Trophoblast cell (in vitro differentiated cells and primary cell): ENCODE data around the gene ZNF320.
A peak's percentile ranks its signal among the peaks of the same experiment; 100 is the strongest.
"Not testable (repeated sequence)": the region's sequence is repeated elsewhere in the genome, so short reads cannot be mapped to it uniquely, and the experiment has no call there.

Experiments
- DNase-seq, 2 donors: peaks; one replicate each; pipeline ENCODE4 v3.0.0-alpha.2; 2016
- H2AFZ ChIP-seq: 2 replicates; pipeline ENCODE4 v1.6.1; 2013; ENCODE audit warnings: low read length, moderate library complexity, mild to moderate bottlenecking; ENCODE audit not compliant: insufficient read depth, poor library complexity
- H2AK5ac ChIP-seq: 2 replicates; pipeline ENCODE4 v1.6.1; 2013; ENCODE audit warnings: mild to moderate bottlenecking, low read length
- H2BK120ac ChIP-seq: 2 replicates; pipeline ENCODE4 v1.6.1; 2013; ENCODE audit warnings: low read length, mild to moderate bottlenecking, moderate library complexity; ENCODE audit not compliant: insufficient read depth, poor library complexity
- H2BK12ac ChIP-seq: 2 replicates; pipeline ENCODE4 v1.6.1; 2013; ENCODE audit warnings: mild to moderate bottlenecking, low read length, moderate library complexity
- H2BK5ac ChIP-seq: 2 replicates; pipeline ENCODE4 v1.6.1; 2013; ENCODE audit warnings: low read length, low read depth, moderate library complexity, mild to moderate bottlenecking; ENCODE audit not compliant: poor library complexity
- H3K14ac ChIP-seq: 2 replicates; pipeline ENCODE4 v1.6.1; 2013; ENCODE audit warnings: mild to moderate bottlenecking, low read length
- H3K18ac ChIP-seq: 2 replicates; pipeline ENCODE4 v1.6.1; 2013; ENCODE audit warnings: mild to moderate bottlenecking, low read length
- H3K23ac ChIP-seq: 2 replicates; pipeline ENCODE4 v1.6.1; 2013; ENCODE audit warnings: low read length
- H3K27ac ChIP-seq: 2 replicates; pipeline ENCODE4 v1.5.1; 2013; ENCODE audit warnings: low read depth, mild to moderate bottlenecking, inconsistent platforms, low read length, moderate library complexity
- H3K27me3 ChIP-seq: 2 replicates; pipeline ENCODE4 v1.6.1; 2013; ENCODE audit warnings: inconsistent platforms, mild to moderate bottlenecking, low read length, moderate library complexity; ENCODE audit not compliant: insufficient read depth
- H3K36me3 ChIP-seq, 2 experiments: 1 replicate in 1 of 2; 2 replicates in 1 of 2; pipeline ENCODE4 v1.6.1; 2013; ENCODE audit warnings: low read length in 2 of 2, mild to moderate bottlenecking in 2 of 2, moderate library complexity in 1 of 2; ENCODE audit not compliant: insufficient read depth in 2 of 2, control insufficient read depth in 1 of 2
- H3K4ac ChIP-seq: 2 replicates; pipeline ENCODE4 v1.6.1; 2013; ENCODE audit warnings: low read depth, mild to moderate bottlenecking, low read length, moderate library complexity
- H3K4me1 ChIP-seq, 2 experiments: 1 replicate in 1 of 2; 2 replicates in 1 of 2; pipeline ENCODE4 v1.6.1; 2013; ENCODE audit warnings: low read length in 2 of 2, mild to moderate bottlenecking in 2 of 2, moderate library complexity in 1 of 2; ENCODE audit not compliant: insufficient read depth in 2 of 2, control insufficient read depth in 1 of 2
- H3K4me2 ChIP-seq: 2 replicates; pipeline ENCODE4 v1.6.1; 2013; ENCODE audit warnings: inconsistent platforms, mild to moderate bottlenecking, low read length, moderate library complexity
- H3K4me3 ChIP-seq: 2 replicates; pipeline ENCODE4 v1.5.1; 2013; ENCODE audit warnings: mild to moderate bottlenecking, low read depth, low read length, inconsistent platforms
- H3K79me1 ChIP-seq: one replicate; pipeline ENCODE4 v1.6.1; 2013; ENCODE audit warnings: low read length
- H3K79me2 ChIP-seq: 2 replicates; pipeline ENCODE4 v1.6.1; 2013; ENCODE audit warnings: low read length, mild to moderate bottlenecking; ENCODE audit not compliant: control insufficient read depth, insufficient read depth, poor library complexity
- H3K9ac ChIP-seq: 2 replicates; pipeline ENCODE4 v1.6.1; 2013; ENCODE audit warnings: mild to moderate bottlenecking, low read length
- H3K9me3 ChIP-seq: 2 replicates; pipeline ENCODE4 v1.6.1; 2013; ENCODE audit warnings: low read depth, mild to moderate bottlenecking, control low read depth, inconsistent platforms, low read length; ENCODE audit not compliant: insufficient read depth
- H4K12ac ChIP-seq: 2 replicates; pipeline ENCODE4 v1.6.1; 2013; ENCODE audit warnings: low read depth, mild to moderate bottlenecking, low read length, moderate library complexity
- H4K8ac ChIP-seq: 2 replicates; pipeline ENCODE4 v1.6.1; 2013; ENCODE audit warnings: low read depth, mild to moderate bottlenecking, low read length, moderate library complexity
- H4K91ac ChIP-seq: one replicate; pipeline ENCODE4 v1.6.1; 2013; ENCODE audit warnings: low read depth, mild to moderate bottlenecking, low read length, moderate library complexity
- WGBS: extraction: QIAGEN DNeasy Blood & Tissue Kit; methylation state at CpG from one replicate; pipeline ENCODE4 v1.1.7; 2013; ENCODE audit warnings: missing lambda C conversion rate; ENCODE audit not compliant: insufficient read length, insufficient coverage; ENCODE audit errors: extremely low coverage; 5-methylcytosine and 5-hydroxymethylcytosine counted together

Gene ZNF320

DNA sequence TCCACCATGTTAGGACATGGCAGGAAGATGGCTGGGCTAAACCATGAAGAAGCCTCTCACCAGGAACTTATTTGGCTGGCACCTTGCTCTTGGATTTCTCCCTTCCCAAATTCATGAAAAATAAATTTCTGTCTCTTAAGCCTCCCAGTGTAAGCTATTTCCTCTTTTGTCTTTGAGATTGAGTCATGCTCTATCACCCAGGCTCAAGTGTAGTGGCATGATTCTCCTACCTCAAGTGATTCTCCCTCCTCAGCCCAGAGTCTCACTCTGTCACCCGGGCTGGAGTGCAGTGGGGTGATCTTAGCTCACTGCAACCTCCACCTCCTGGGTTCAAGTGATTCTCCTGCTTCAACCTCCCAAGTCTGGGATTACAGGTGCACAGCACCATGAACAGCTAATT lies 13.2 kb upstream of the ZNF320 start:
- H3K4me2 ChIP-seq = no peak overlapping the region
- H2BK120ac ChIP-seq = no peak overlapping the region
- no peak overlapping the region for H4K12ac ChIP-seq
- H4K8ac ChIP-seq = no peak overlapping the region
- no peak overlapping the region for H2AK5ac ChIP-seq
- no peaks in the 10 kb centered on the region for H3K79me2 ChIP-seq
- no peaks in the 10 kb centered on the region for H3K79me1 ChIP-seq
- no peaks in the 10 kb centered on the region for H3K9me3 ChIP-seq
- no peak overlapping the region for H3K9ac ChIP-seq
- no peak overlapping the region for H3K4me3 ChIP-seq
- no peak overlapping the region for H3K27ac ChIP-seq
- H4K91ac ChIP-seq = no peak overlapping the region
- H3K4me1 ChIP-seq = no peaks in the 10 kb centered on the region
- no peaks in the 10 kb centered on the region for H3K27me3 ChIP-seq
- no peak overlapping the region for H3K23ac ChIP-seq
- WGBS = no CpG with 5 or more reads among the region's 1 CpG
- no peak overlapping the region for H2BK12ac ChIP-seq
- no peak for DNase-seq
- H2AFZ ChIP-seq = no peak overlapping the region
- no peak overlapping the region for H3K14ac ChIP-seq
- no peak overlapping the region for H2BK5ac ChIP-seq
- no peak overlapping the region for H3K4ac ChIP-seq
- H3K18ac ChIP-seq = no peak overlapping the region
- peaks cover 30 to 32% of the 10 kb centered on the region in 2 experiments for H3K36me3 ChIP-seq

- H3K18ac ChIP-seq, H4K12ac ChIP-seq, H2AK5ac ChIP-seq, H3K9me3 ChIP-seq, H4K8ac ChIP-seq, H3K4ac ChIP-seq, H3K79me2 ChIP-seq, H3K27ac ChIP-seq, H3K4me3 ChIP-seq, H3K14ac ChIP-seq, H2BK120ac ChIP-seq, H4K91ac ChIP-seq, H3K23ac ChIP-seq, H2AFZ ChIP-seq, H2BK12ac ChIP-seq, H2BK5ac ChIP-seq, H3K9ac ChIP-seq, H3K4me1 ChIP-seq, H3K27me3 ChIP-seq, H3K4me2 ChIP-seq, H3K79me1 ChIP-seq: not testable (repeated sequence)
- peaks cover 5 to 14% of the 10 kb centered on the region in 2 experiments for H3K36me3 ChIP-seq
- no CpG with 5 or more reads among the region's 16 CpGs for whole genome bisulfite sequencing
- peak; percentile 18 to 50 for DNase-seq
Measured at GRCh38 chr19:52904052-52904780, 6.8 kb upstream of the ZNF320 start.

DNA sequence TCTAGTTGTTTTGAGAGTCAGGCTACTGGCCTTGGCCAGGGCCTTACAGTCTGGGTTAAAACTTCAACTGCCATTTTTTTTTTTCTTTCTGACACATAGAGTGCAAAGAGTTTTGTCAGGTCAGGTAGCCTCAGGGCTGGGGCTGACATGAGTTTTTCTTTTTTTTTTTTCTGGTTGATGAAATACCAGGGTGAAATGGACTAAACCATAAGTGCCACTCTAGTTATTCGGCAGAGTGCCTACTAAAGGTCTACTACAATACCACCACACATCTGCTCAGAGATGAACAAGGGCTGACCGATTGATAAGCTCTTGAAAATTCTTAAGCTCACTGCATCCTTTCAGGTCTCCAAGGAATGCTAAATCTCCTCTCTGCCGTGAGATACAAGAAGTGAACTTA lies 4.4 kb upstream of the ZNF320 start:
- no peak overlapping the region for H3K14ac ChIP-seq
- H3K36me3 ChIP-seq = peaks cover 2 to 4% of the 10 kb centered on the region in 2 experiments
- H3K4me3 ChIP-seq = no peak overlapping the region
- no peaks in the 10 kb centered on the region for H3K9me3 ChIP-seq
- no peak overlapping the region for H2BK120ac ChIP-seq
- H3K27ac ChIP-seq = no peak overlapping the region
- H2BK12ac ChIP-seq = no peak overlapping the region
- H3K27me3 ChIP-seq = no peaks in the 10 kb centered on the region
- no peak overlapping the region for H3K4me2 ChIP-seq
- WGBS = no CpG with 5 or more reads among the region's 3 CpGs
- peaks cover 5% of the 10 kb centered on the region for H3K79me2 ChIP-seq
- no peak overlapping the region for H2AK5ac ChIP-seq
- H4K8ac ChIP-seq = no peak overlapping the region
- no peak overlapping the region for H4K91ac ChIP-seq
- H2AFZ ChIP-seq = no peak overlapping the region
- DNase-seq = peak in 1 of 2 donors; percentile 21
- no peak overlapping the region for H3K4ac ChIP-seq
- H4K12ac ChIP-seq = no peak overlapping the region
- H3K18ac ChIP-seq = no peak overlapping the region
- H3K79me1 ChIP-seq = peaks cover 13% of the 10 kb centered on the region
- peaks cover 7 to 8% of the 10 kb centered on the region in 2 experiments for H3K4me1 ChIP-seq
- no peak overlapping the region for H2BK5ac ChIP-seq
- no peak overlapping the region for H3K23ac ChIP-seq
- H3K9ac ChIP-seq = no peak overlapping the region

DNA sequence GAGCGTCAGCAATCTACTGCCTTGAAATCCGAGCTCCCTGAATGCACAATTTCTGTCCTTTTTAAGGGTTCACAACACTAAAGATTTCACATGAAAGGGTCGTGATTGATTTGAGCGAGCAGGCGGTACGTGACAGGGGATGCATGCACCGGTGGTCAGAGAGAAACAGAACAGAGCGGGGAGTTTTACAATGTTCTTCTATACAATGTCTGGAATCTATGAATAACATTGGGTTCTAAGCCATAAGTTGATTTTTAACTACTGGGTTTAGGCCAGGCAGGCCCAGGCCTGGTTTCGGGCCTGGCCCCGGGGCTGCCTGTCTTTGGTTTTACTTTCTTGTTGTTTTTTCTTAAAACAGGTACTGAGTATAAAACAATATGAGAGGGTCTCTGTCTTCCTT lies 1.2 kb upstream of the ZNF320 start:
- H3K27me3 ChIP-seq, H3K4me3 ChIP-seq, DNase-seq, H2BK120ac ChIP-seq, H3K18ac ChIP-seq, H2AK5ac ChIP-seq, H3K36me3 ChIP-seq, H3K14ac ChIP-seq, H2AFZ ChIP-seq, H4K91ac ChIP-seq, H3K9ac ChIP-seq, H3K9me3 ChIP-seq, H3K4me2 ChIP-seq, H3K4ac ChIP-seq, H3K23ac ChIP-seq: not testable (repeated sequence)
- WGBS = no CpG with 5 or more reads among the region's 10 CpGs
- Histone ChIP-seq H3K27ac (peak overlapping the region; percentile 62), H3K4me1 (peaks cover 10 to 11% of the 10 kb centered on the region in 2 experiments), H2BK5ac (peak overlapping the region; percentile 31), H2BK12ac (peak overlapping the region; percentile 28), H4K8ac (peak overlapping the region; percentile 29), H3K79me2 (peaks cover 16% of the 10 kb centered on the region), H3K79me1 (peaks cover 19% of the 10 kb centered on the region), H4K12ac (peak overlapping the region; percentile 74)
